HEK293T (cell line): ENCODE measurements around the gene FZD2.

ENCODE experiments used
- ARNT ChIP-seq: fragments of 450-650 bp; IDR thresholded peaks from 2 replicates; pipeline ENCODE4 v1.6.1; 2017; ENCODE audit warnings: mild to moderate bottlenecking
- BHLHE40 ChIP-seq: fragments of 450-650 bp; IDR thresholded peaks from 2 replicates; pipeline ENCODE4 v1.6.1; 2016; ENCODE audit warnings: mild to moderate bottlenecking, moderate library complexity, borderline replicate concordance
- L3MBTL2 ChIP-seq: fragments of 450-650 bp; conservative IDR thresholded peaks from 2 replicates; pipeline ENCODE4 v1.6.1; 2016; ENCODE audit warnings: mild to moderate bottlenecking
- SP1 ChIP-seq: fragments of 450-650 bp; IDR thresholded peaks from 2 replicates; pipeline ENCODE4 v1.6.1; 2017

- TF ChIP-seq BHLHE40 (no peak), ARNT (no peak), L3MBTL2 (no peak), SP1 (no peak)
These were observed 34.2 kb upstream of the FZD2 start for GRCh38 chr17:44522883-44523671.
